NOMO-1 treated with DMSO at 0.1 percent for 48 hours (cell line): ENCODE measurements around the gene PPP1R1B.
"Not testable (repeated sequence)": the region's sequence is repeated elsewhere in the genome, so short reads cannot be mapped to it uniquely, and the experiment has no call there.

Experiments
- DNase-seq: peaks from one replicate; lab custom pipeline; 2025; ENCODE audit not compliant: unreplicated experiment; lab: John Stamatoyannopoulos, UW

Gene PPP1R1B

DNA sequence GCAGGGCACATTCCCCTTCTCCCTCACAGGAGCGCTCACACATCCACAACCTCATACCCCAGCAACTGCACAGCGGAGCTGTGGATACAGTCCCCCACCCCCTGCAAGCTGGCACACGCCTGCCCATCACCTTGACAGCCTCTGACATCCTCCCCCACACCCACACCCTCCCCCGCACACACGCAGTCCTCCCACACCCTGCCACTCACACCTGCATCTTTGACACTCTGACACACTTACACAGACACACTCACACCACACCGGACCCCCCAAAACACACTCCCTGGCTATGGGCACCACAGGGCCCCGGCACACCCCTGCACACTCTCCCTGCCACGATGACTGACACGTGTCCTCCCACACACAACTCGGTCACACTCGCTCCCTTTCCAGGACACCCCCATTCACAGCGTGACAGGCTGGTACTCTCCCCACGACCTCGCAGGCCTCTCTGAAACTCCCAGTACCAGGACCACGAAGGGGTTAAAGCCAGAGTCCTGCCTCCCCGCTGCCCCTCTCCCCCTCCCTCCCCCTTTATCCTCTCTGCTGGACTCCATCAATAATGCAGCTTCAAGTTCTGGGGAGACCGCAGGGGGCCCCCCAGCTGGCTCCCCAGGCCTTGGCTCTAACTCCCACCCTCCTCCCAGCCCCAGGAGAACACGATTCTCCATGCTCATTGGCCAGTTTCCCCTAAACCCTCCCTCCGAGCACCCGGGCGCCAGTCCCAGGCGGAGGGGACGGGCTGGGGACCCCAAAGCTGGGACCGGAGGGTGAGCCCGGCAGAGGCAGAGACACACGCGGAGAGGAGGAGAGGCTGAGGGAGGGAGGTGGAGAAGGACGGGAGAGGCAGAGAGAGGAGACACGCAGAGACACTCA, at the start of gene PPP1R1B:
TSS of gene PPP1R1B (plus strand) at position 782 of the 876 bp plus-strand sequence. CDS start 441 bp downstream, outside the sequence.
- DNase-seq = no peak

DNA sequence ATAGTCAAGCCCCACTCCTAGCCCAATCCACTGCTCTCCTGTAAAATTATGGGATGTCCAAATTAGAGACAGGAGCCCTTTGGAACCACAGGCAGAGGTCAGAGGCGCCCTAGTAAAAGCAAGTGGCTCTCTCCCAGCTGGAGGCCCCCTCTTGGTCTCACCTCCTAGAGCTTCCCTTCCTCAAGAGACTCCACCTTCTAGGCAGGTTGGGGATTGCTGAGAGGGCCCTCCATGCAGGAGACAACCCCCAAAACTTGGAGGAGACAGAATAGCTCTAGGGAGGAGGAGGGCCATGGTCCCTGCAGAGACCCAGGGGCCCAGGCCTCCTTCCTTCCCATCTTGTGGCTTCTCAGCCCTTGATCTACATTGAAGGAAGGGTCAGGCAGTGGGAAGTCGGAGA, 48.5 kb upstream of the PPP1R1B start:
- no peak for DNase-seq

DNA sequence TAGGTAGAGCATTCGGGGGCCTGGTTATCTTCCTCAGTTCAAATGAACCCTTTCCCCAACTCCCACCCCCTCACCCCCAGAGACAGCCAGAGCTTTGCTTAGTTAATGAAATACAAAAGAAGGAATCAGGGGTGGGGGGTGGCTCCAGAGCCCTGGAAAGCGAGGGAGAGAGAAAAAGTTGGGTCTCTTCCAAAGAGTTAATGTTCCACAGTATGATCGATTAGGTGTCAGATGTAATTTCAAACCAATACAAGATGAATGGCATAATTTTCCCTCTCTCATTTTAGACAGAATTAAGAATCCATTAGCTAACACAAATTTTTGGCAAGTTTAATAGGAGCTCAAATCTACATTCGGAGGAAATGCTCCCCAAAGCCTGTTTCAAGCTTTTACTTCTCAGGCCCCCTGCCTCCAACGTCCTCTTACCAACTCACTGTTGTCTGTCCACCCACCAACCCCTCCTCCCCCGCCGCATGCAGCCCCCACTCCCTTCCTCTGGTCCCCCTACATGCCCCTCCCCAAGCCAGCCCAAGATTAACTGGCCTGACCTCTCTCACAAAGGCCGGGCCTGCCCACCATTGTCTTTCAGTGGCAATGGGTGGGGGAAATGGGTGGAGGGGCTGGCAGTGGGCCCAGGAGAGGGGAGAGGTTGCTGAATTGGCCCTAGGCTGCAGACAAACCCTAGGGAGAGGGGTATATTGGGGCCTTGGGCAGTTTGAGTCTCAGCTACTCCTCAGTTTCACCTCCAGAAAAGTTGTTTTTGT, 47.3 kb upstream of the PPP1R1B start:
- no peak for DNase-seq

- DNase-seq = no peak
These were observed 46.7 kb upstream of the PPP1R1B start for GRCh38 chr17:39580082-39580468.

DNA sequence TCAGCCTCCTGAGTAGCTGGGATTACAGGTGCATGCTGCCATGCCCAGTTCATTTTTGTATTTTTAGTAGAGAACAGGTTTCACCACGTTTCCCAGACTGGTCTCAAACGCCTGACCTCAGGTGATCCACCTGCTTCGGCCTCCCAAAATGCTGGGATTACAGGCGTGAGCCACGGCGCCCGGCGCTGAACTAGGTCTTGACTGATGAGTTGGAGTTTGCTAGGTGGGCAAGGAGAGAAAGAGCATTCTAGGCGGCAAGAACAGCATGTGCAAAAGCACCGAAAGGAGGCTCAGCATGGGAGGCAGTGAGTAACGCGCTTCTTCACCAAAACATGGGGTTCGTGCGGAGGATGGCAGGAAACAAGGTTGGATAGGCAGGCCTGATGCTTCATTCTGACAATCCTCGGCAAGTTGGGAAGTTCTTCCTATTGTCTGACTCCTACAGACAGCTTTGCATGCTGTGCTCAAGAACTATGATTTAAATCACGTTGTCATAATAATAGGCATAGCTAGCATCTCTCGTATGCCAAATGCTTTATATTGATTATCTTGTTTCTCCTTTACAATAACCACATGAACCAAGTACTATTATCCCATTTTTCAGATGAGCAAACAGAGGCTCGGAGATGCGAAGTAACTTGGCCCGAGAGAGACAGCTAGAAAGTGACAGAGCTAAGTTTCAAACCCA, 45.5 kb upstream of the PPP1R1B start:
- no peak for DNase-seq

DNA sequence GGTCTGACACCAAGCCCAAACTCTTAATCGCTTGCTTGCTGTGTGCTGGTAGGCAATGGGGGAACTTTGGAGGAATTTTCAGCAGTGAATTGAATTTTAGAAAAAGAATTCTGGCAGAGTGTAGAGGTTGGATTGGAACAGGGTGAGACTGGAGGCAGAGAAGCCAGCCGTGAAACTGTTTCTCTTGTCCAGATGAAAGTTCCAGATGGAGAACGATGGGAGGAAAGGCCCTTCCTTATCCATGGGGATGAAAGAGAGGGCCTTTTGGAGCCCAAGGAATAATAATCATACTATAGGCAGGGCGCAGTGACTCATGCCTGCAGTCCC, 45.0 kb upstream of the PPP1R1B start:
- no peak for DNase-seq

DNA sequence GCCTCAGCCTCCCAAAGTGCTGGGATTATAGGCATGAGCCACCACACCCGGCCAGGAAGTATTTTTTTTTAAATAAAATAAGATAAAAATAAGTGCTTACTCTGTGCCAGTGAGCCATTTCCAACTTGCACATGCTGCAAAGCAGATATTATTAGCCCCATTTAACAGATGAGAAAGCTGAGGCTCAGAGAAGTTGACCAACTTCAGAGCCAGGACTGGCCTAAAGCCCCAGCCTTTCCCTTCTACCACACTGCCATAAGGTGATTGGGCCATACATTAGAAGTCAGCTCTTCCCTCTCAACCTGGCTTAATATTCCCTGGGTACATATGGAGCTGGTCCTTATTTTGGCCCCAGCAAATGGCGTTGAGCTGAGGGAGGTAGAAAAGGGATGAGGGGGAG, 44.1 kb upstream of the PPP1R1B start:
- DNase-seq = no peak

GRCh38 chr17:39590180-39590579, 36.6 kb upstream of the PPP1R1B start:
- not testable (repeated sequence) for DNase-seq

DNA sequence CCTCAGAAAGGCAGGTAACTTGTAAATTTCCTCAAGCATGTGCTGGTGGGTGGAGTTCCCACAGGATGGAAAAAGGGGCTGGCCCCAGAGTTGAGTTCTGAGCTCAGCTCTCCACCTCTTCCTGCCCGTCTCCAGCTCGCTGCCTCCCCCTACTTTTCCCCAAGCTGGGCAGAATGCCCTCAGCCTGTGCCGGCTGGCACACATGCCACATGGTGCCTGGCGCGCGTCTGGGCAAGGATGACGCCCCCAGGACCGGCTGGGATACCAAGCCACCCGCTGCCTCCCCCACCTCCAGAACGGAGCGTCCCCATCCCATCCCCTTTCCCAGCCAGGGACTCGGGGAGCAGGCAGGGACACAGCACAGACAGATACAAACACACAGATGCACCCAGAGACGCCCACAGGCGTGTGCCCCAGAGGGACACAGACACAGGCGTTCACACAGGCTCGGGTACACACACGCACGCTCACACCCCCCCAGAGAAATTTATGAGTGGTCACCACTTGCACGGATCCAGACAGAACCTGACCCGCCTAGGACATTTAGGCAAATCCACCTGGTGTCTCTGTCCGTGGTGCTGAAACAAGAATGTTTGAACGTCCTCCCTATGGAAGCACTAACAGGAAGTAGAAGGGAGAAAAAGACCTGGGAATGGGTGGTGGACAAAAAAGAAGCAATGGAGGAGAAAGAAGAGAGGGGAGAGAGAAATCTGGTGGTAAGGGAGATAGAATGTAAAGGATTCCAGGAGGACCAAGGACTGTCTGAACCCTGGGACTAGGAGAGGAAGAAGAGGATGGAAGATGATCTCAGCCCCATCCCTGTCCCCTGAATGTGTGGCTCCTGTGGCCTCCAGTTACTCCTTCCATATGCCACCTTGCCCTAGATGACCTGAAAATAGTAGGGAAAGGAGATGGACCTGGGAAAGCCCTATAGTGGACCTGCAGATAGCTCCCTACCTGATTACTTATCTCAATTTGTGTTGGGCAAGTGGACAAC, 34.5 kb upstream of the PPP1R1B start:
- DNase-seq = no peak

DNA sequence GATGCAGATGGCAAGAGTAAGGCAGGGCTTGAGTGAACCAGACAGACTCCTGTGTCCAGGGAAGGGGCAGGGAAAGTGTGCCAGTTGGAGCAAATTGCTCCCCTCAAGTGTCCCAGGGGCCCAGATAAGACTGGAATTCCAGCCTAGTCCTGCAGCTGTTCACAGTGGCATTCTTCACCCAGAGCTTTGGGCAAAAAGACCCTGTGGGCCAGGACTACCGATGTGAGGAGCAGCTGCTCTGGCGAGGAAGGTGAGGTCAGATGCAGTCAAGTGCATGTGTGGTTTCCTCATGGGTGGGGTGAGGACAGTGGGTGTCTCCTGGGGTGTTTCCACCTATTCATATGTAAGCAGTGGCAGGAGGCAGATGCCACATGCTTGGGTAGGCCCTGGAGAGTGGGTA, 33.4 kb upstream of the PPP1R1B start:
- no peak for DNase-seq

GRCh38 chr17:39595294-39595693, 31.5 kb upstream of the PPP1R1B start:
- DNase-seq = no peak

- DNase-seq = no peak
These were observed 30.7 kb upstream of the PPP1R1B start for GRCh38 chr17:39595928-39596510.

DNA sequence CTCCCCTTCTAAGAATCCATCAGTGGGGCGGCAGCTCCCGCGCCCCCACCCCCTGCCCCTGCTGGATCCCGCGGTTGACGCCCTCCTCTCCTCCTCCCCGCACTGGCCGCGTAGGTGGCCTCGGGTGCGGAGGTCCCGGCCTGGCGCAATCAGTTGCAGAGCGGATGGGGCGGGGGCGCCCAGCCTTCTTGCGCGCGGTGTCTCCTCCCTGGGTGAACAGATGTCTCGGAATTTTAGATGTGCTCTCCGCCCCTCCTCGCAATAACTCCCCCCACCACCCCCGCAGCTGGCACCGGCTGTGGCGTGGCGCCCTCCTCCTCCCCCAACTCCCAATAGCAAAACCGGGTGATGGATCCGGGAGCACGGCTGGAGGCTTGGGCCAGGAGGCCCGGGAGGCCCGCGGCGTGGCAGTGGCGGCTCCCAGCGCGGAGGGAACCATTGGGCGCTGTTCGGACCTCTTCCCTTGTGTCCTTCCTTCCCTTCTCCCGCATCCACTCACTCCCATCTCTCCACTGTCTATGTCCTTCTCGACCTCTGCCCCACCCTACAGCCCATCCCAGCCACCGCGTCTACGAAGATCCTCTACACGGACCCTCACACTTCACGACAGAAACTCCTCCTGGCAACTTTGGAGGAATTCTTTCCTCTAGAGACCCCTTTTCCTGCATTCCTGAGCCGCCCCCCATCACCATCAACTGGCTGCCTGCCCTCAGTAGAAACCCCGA, 30.0 kb upstream of the PPP1R1B start:
- DNase-seq = no peak

DNA sequence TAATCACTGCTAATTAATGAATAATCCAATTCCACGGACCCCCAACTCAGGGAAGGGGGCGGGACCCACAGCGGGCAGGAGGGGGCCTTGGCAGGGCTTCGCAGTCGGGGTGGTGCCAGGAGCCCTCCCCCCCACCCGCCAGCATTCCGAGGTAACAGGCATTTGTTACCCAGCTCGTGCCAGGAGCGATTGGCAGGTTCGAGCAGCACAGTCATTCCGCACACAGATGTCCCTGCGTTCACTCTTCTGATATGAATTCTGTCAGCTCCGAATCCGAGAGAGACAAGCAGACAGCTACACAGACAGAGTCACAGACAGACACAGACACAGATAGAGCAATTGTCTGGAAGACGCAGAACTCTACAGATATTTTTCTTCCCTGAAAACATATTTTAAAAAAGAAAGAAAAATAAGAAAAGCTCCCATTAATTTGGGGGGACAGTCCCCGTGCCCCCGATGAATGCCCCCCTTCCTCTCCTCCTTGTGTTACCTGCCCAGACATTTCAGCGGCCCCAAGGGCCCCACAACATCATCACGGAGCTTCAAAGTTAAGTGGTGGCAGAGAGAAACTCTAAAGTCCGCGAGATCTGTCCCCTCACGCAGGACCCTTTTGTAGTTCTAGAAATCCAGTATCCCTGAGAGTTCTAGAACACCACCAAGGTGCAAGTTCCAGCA, 29.2 kb upstream of the PPP1R1B start:
- DNase-seq = no peak

DNA sequence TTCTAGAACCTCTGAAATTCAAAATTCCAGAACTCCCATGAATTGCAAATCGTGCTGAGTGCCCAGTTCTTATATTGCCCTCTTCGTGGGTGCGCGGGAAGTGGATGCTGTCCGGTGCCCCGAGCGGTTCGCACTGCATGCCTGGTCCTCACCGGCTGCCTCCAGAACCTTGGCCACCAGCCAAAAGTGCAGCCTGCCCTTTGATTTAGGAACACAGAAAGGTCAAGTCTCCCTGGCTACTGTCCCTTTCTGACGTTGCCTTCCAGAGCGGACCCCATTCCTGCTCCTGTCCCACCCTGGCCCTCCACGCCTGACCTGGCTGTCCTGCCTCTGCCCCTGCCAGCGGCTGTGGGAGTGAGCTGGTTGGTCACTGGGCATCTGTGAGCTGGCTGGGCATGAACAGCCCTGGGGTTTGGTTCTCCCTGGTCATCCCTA, 28.7 kb upstream of the PPP1R1B start:
- DNase-seq = no peak

GRCh38 chr17:39598630-39599003, 28.1 kb upstream of the PPP1R1B start:
- no peak for DNase-seq

DNA sequence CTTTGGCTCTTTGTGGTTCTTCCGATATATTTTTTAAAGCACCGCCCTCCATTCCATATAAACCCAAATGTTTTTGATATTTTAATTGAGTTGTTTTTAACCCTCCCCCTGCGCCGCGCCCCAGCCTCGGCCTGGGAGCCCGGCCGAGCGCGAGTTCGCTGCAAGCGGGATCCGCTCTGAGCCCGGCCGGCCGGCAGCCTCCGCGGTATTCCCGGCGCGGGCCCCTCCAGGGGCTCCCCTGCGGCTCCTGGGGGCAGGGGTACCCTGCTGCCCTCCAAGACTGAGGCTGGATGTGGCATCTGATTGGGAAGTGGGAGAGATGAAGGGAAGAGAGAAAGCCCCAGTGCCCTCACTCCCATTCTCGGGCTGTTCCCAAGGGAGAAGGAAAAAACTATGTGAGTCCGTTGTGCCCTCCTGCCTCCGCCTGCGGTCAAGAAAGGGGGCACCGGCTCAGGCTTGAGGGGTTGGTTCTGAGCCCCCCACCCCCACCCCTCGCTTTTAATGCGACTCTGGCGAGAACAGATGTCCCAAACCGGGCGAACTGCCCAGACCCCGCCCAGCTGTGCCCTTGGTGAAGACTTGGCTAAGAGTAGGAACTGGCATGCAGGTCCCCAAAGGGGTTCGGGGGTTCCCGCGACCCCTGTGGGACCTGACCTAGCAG, 27.6 kb upstream of the PPP1R1B start:
- no peak for DNase-seq

GRCh38 chr17:39599665-39600231, 27.0 kb upstream of the PPP1R1B start:
- DNase-seq = no peak
